ENCODE measurements around the gene ZNF117. TPM values are rescaled to one million over a fixed set of nuclear protein-coding genes. Genes with fewer than 3 reads are reported as not detected.
"Not testable (repeated sequence)": the region's sequence is repeated elsewhere in the genome, so short reads cannot be mapped to it uniquely, and the experiment has no call there.

ZNF117 gene
- total RNA-seq, 4 donors from 2014 or later = 1.9 to 8.4 (median 4.4) TPM

GRCh38 chr7:64978497-64979203 is 12.2 kb downstream of the ZNF117 start:
- Histone ChIP-seq H3K27ac (no peak overlapping the region), H3K4me3 (no peak overlapping the region), H3K9me3 (peaks cover 0 to 54% (median 0%) of the 10 kb centered on the region in 3 donors), H3K27me3 (no peaks in the 10 kb centered on the region), H3K36me3 (peaks cover 11 to 44% of the 10 kb centered on the region in 2 donors), H3K4me1 (no peaks in the 10 kb centered on the region)
- WGBS, 2 donors (ENCODE audit: low coverage in 1 of 2) = 97 to 100% methylated on average over 5 of the region's 5 CpGs
- no peak for TF ChIP-seq CTCF (IDR thresholded peaks at IDR 0.05)
- TF ChIP-seq EP300 (IDR thresholded peaks at IDR 0.05) = no peak
- no peak for TF ChIP-seq POLR2AphosphoS5 (IDR thresholded peaks at IDR 0.05)
- no peak for TF ChIP-seq POLR2A (IDR thresholded peaks at IDR 0.05)
- no peak for ATAC-seq

GRCh38 chr7:64965594-64965993 is 25.2 kb downstream of the ZNF117 start:
- Histone ChIP-seq H3K4me3 (no peak overlapping the region), H3K27ac (no peak overlapping the region), H3K36me3 (no peaks in the 10 kb centered on the region), H3K9me3 (no peaks in the 10 kb centered on the region), H3K4me1 (no peaks in the 10 kb centered on the region), H3K27me3 (no peaks in the 10 kb centered on the region)
- ATAC-seq = no peak
- TF ChIP-seq CTCF (IDR thresholded peaks at IDR 0.05) (no peak), POLR2A (IDR thresholded peaks at IDR 0.05) (no peak), POLR2AphosphoS5 (IDR thresholded peaks at IDR 0.05) (no peak), EP300 (IDR thresholded peaks at IDR 0.05) (no peak)

GRCh38 chr7:64959072-64959747 is 31.6 kb downstream of the ZNF117 start:
- no peak overlapping the region for H3K27ac ChIP-seq
- H3K27me3 ChIP-seq = no peaks in the 10 kb centered on the region
- no peaks in the 10 kb centered on the region for H3K9me3 ChIP-seq
- no peak overlapping the region for H3K4me3 ChIP-seq
- no peak for TF ChIP-seq EP300 (IDR thresholded peaks at IDR 0.05)
- H3K4me1 ChIP-seq = no peaks in the 10 kb centered on the region
- no peak for ATAC-seq
- H3K36me3 ChIP-seq = no peaks in the 10 kb centered on the region
- WGBS, 2 donors (ENCODE audit: low coverage in 1 of 2) = 84 to 86% methylated on average over 2 of the region's 3 CpGs

DNA sequence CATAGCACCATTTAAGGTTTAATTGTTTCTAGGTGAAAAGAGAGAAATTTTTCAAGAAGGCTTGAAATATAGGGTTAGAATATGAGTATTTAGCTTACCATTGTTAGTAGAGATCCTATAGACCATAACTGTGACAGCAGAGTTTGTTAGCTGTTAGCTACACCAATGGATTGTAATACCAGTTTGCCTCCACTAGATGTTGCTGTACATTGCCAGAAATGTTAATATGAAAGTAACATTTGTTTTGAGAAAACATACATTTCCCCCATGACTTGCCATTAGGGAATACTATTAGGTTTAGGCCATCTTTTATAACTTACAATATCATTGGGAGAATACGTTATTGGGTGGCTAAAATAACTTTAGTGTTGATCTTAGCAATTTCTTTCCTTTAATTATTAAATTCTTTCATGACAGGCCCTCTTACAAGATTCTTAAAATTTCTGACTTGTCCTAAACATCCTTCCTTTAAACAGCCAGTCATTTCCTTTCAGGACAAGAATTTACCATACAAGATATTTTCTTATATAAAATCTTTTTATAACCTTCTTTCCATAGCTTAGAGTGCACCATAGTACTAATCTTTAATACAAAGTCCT is 39.5 kb downstream of the ZNF117 start:
- no peaks in the 10 kb centered on the region for H3K9me3 ChIP-seq
- TF ChIP-seq POLR2A (IDR thresholded peaks at IDR 0.05) (no peak), CTCF (IDR thresholded peaks at IDR 0.05) (peak; percentile 80 to 89 (median 80))
- no peak for ATAC-seq
- H3K4me1 ChIP-seq = peaks cover 5 to 13% (median 7%) of the 10 kb centered on the region in 3 donors
- no peaks in the 10 kb centered on the region for H3K36me3 ChIP-seq
- H3K27me3 ChIP-seq = peaks cover 27% of the 10 kb centered on the region
- H3K4me3 ChIP-seq = no peak overlapping the region
- 0 to 13% methylated on average over 1 of the region's 1 CpG for WGBS, 2 donors (ENCODE audit: low coverage in 1 of 2)
- H3K27ac ChIP-seq = no peak overlapping the region

- 71% methylated on average over 2 of the region's 9 CpGs; no CpG with 5 or more reads in 1 of the 2 donors for WGBS, 2 donors (ENCODE audit: low coverage in 1 of 2)
- Histone ChIP-seq H3K27me3 (peaks cover 34% of the 10 kb centered on the region), H3K4me1 (peaks cover 5 to 13% (median 7%) of the 10 kb centered on the region in 3 donors)
- ATAC-seq, H3K27ac ChIP-seq, H3K9me3 ChIP-seq, H3K36me3 ChIP-seq, H3K4me3 ChIP-seq: not testable (repeated sequence)
Measured at GRCh38 chr7:64950673-64951072, 40.2 kb downstream of the ZNF117 start.

DNA sequence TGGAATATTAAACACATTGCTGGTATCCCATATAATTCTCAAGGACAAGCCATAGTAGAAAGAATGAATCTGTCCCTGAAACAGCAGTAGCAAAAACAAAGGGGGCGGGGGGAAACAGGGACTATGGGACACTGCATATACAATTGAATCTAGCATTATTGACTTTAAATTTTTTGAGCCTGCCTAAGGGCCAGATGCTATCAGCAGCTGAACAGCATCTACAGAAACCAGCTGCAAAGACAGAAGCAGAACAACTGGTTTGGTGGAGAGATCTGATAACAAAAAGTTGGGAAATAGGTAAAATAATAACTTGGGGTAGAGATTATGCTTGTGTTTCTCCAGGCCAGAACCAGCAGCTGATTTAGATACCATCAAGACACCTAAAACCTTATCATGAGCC is 42.1 kb downstream of the ZNF117 start:
- Histone ChIP-seq H3K4me1 (peaks cover 5 to 13% (median 7%) of the 10 kb centered on the region in 3 donors), H3K27me3 (peaks cover 47% of the 10 kb centered on the region)
- not testable (repeated sequence) for H3K36me3 ChIP-seq, H3K4me3 ChIP-seq, H3K27ac ChIP-seq, H3K9me3 ChIP-seq, ATAC-seq
- WGBS, 2 donors (ENCODE audit: low coverage in 1 of 2) = 100% methylated on average over 1 of the region's 1 CpG; no CpG with 5 or more reads in 1 of the 2 donors

All from gastroesophageal sphincter (tissue), 4 donors.